ENCODE results near the gene CT45A1. TPM values are rescaled to one million over a fixed set of nuclear protein-coding genes. Genes with fewer than 3 reads are reported as not detected.

Gene CT45A1, protein sequence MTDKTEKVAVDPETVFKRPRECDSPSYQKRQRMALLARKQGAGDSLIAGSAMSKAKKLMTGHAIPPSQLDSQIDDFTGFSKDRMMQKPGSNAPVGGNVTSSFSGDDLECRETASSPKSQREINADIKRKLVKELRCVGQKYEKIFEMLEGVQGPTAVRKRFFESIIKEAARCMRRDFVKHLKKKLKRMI
- not detected for total RNA-seq

DNA sequence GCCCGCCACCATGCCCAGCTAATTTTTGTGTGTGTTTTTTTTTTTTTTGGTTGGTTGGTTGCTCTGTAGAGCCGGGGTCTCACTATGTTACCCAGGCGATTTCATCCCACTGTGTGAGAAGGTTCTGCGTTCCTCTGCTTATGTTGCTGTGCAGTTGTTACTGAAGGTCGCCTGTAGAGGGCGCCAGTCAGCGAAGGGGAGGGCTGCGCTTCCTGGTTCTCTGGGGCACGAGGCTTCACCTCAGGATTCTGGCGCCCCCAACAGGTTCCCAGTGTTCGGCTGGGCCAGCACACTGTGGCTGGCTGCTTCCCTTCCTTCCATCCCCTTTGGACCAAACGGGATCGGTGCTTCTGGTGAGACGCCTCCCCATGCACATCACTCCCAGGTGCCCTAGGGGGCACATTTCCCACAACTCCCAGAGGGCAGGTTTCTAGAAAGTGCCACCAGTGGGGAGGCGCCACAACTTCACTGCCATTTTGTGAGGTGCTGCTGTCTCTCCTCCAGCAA lies at the start of gene CT45A1:
TSS of gene CT45A1 (plus strand) at position 457 of the 507 bp plus-strand sequence. CDS start 5,302 bp downstream, outside the sequence.

DNA sequence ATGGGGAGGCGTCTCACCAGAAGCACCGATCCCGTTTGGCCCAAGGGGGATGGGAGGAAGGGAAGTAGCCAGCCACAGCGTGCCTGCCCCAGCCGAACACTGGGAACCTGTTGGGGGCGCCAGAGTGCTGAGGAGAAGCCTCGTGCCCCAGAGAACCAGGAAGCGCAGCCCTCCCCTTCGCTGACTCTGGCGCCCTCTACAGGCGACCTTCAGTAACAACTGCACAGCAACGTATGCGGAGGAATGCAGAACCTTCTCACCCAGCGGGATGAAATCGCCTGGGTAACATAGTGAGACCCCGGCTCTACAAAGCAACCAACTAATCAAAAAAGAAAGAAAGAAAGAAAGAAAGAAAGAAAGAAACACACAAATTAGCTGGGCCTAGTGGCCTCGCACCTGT lies 54.7 kb downstream of the CT45A1 start, which contains the start of gene CT45A3:
TSS of gene CT45A3 (minus strand) at position 101 of the 400 bp plus-strand sequence. CDS start 3,747 bp downstream, outside the sequence.

Small RNA genes lying within 50 kb of the gene (small RNA-seq; reads per million reads assigned to genes)
- gene AC240442.1 (ENCODE audit: low replicate concordance): not detected

Other genes with a start within 250 kb of the CT45A1 start
- 30.7 TPM for gene INTS6L, start 193.0 kb upstream of the CT45A1 start, total RNA-seq
- gene CT45A3, start 54.6 kb downstream of the CT45A1 start, total RNA-seq: not detected
- not detected for gene CT45A5, start 71.9 kb downstream of the CT45A1 start, total RNA-seq
- not detected for gene CT45A6, start 89.1 kb downstream of the CT45A1 start, total RNA-seq
- not detected for gene CT45A2, start 106.4 kb downstream of the CT45A1 start, total RNA-seq
- not detected for gene CT45A7, start 123.6 kb downstream of the CT45A1 start, total RNA-seq
- gene CT45A8, start 140.9 kb downstream of the CT45A1 start, total RNA-seq: not detected
- gene CT45A9, start 158.2 kb downstream of the CT45A1 start, total RNA-seq: not detected
- not detected for gene CT45A10, start 179.8 kb downstream of the CT45A1 start, total RNA-seq
- gene SAGE1, start 180.1 kb downstream of the CT45A1 start, total RNA-seq: not detected